ENCODE results near the gene DOCK4. TPM values are rescaled to one million over a fixed set of nuclear protein-coding genes. Genes with fewer than 3 reads are reported as not detected.

Gene DOCK4
- total and polyA plus RNA-seq, 2 of the 8 experiments (the other 6 are each of a cell fraction or from before 2014, with no cell fraction given): 5.1 to 23.6 TPM

DNA sequence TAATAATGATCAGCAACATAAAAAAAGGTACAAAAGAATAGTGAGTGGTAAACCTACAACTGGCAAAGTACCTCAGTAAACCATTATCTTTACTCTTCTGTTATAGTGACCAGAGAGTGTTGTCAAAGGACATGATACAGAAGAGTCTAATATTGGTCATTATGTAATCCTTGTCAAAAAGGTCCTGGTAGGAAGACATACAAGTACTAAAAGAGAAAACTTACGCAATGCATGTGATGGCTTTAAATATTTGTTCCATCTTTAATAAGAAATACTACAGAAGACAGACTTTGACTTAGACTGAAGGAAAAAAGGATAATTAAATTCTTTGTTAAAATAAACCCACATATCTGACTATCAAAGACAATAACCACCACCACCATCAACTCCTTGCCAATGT, 6.5 kb downstream of the DOCK4 start:
- Histone ChIP-seq H2BK20ac (ENCODE audit: low read length) (no peak overlapping the region), H3K79me1 (ENCODE audit: low read depth, low read length) (peaks cover 4% of the 10 kb centered on the region), H3K14ac (ENCODE audit: insufficient read length) (no peak overlapping the region), H4K5ac (ENCODE audit: insufficient read length, low read depth, low read length) (no peak overlapping the region), H3K4me2 (ENCODE audit: insufficient read depth in 1 of 2, low read depth in 2 of 2, low read length in 2 of 2) (no peak overlapping the region), H3K23ac (ENCODE audit: insufficient read length) (no peak overlapping the region), H2BK15ac (ENCODE audit: low read length) (no peak overlapping the region), H3K56ac (replicated peaks; ENCODE audit: insufficient read length, low read depth, low read length) (no peak overlapping the region), H3K9ac (replicated peaks in 1 of 4; ENCODE audit: extremely low read depth in 1 of 4, low read depth in 3 of 4, low read length in 3 of 4) (no peak overlapping the region), H3K27me3 (replicated peaks in 1 of 4; ENCODE audit: control insufficient read depth in 3 of 4, extremely low read depth in 1 of 4, insufficient read depth in 3 of 4, low read length in 3 of 4) (no peaks in the 10 kb centered on the region; a peak in 1 of 7 replicates), H3K23me2 (ENCODE audit: low read depth, low read length) (peaks cover 8% of the 10 kb centered on the region; the same call in 1 of the 2 replicates), H3K4me3 (ENCODE audit: extremely low read depth in 1 of 4, insufficient read depth in 2 of 4, low read depth in 3 of 4, low read length in 4 of 4) (no peak overlapping the region), H3K4ac (replicated peaks; ENCODE audit: insufficient read length, low read depth, low read length) (no peak overlapping the region), H2BK120ac (replicated peaks; ENCODE audit: low read depth, low read length) (no peak overlapping the region), H3K18ac (ENCODE audit: extremely low read depth, low read length) (no peak overlapping the region), H2AK5ac (ENCODE audit: low read depth, low read length) (no peak overlapping the region), H3K79me2 (ENCODE audit: control insufficient read depth in 1 of 2, insufficient read depth in 2 of 2, low read length in 2 of 2) (peaks cover 5 to 87% of the 10 kb centered on the region in 2 experiments; a peak in 3 of 4 replicates), H3K36me3 (ENCODE audit: control insufficient read depth in 2 of 4, insufficient read depth in 4 of 4, low read length in 3 of 4) (no peaks in the 10 kb centered on the region), H3K27ac (ENCODE audit: low read depth, low read length) (no peak overlapping the region), H4K8ac (ENCODE audit: extremely low read depth, insufficient read depth, low read length) (no peak overlapping the region), H3K4me1 (replicated peaks in 1 of 4; ENCODE audit: control insufficient read depth in 3 of 4, insufficient read depth in 4 of 4, low read length in 3 of 4) (peaks cover 0 to 14% (median 6%) of the 10 kb centered on the region in 4 experiments; a peak in 5 of 7 replicates), H4K20me1 (replicated peaks in 1 of 2; ENCODE audit: control insufficient read depth in 1 of 2, insufficient read depth in 2 of 2, low read length in 2 of 2) (no peaks in the 10 kb centered on the region), H3K9me3 (ENCODE audit: insufficient read depth in 2 of 2, low read depth in 1 of 2, low read length in 1 of 2) (no peaks in the 10 kb centered on the region), H4K91ac (replicated peaks; ENCODE audit: insufficient read length, low read length) (no peak overlapping the region), H2BK12ac (ENCODE audit: low read depth, low read length) (no peak overlapping the region), H2AFZ (ENCODE audit: low read length) (no peak overlapping the region), H2BK5ac (ENCODE audit: low read depth, low read length) (no peak overlapping the region)
- WGBS, 2 experiments (ENCODE audit: extremely low coverage in 1 of 2, insufficient coverage in 1 of 2, insufficient read length in 1 of 2, insufficient replicate concordance in 2 of 2, low coverage in 1 of 2, low lambda C conversion rate in 2 of 2, missing lambda C conversion rate in 1 of 2): 83% methylated on average over 1 of the region's 1 CpG; no CpG with 5 or more reads in 1 of the 2 experiments
- ChIA-PET POLR2A (ENCODE audit: partially characterized antibody) (interaction anchor here (0.5 kb wide), 1 partner anchor 1177 kb away, joined by 3 read pairs; no protein-coding TSS in a partner anchor), CTCF (ENCODE audit: partially characterized antibody) (no interaction called here)
- FAIRE-seq (no peak), DNase-seq (ENCODE audit: low read depth in 1 of 2, low spot score in 2 of 2) (no peak)
- TF ChIP-seq POU5F1 (IDR thresholded peaks at IDR 0.05; ENCODE audit: low read depth, low read length) (no peak), RNF2 (IDR thresholded peaks at IDR 0.05; ENCODE audit: borderline replicate concordance, low read depth, low read length, missing control alignments, poor library complexity, severe bottlenecking) (no peak), SP4 (IDR thresholded peaks at IDR 0.05; ENCODE audit: low read length) (no peak)

Data from H1 (cell line).